Fibroblast of lung (primary cell): ENCODE results near the gene PPIF.

Experiments
- EZH2 ChIP-seq: IDR thresholded peaks from 2 replicates; pipeline ENCODE4 v1.5.1; 2012; ENCODE audit warnings: low read length, control low read depth, mild to moderate bottlenecking; ENCODE audit errors: missing control alignments
- TF ChIP-seq, protein P1 (sequence below), 2 donors: IDR thresholded peaks in 1 of 2; conservative IDR thresholded peaks in 1 of 2; 1 replicate in 1 of 2; 2 replicates in 1 of 2; pipeline ENCODE4 v1.5.1; 2011 to 2012; ENCODE audit warnings: low read length in 2 of 2, control low read depth in 1 of 2, inconsistent platforms in 1 of 2, low read depth in 1 of 2, mild to moderate bottlenecking in 1 of 2

DNA sequence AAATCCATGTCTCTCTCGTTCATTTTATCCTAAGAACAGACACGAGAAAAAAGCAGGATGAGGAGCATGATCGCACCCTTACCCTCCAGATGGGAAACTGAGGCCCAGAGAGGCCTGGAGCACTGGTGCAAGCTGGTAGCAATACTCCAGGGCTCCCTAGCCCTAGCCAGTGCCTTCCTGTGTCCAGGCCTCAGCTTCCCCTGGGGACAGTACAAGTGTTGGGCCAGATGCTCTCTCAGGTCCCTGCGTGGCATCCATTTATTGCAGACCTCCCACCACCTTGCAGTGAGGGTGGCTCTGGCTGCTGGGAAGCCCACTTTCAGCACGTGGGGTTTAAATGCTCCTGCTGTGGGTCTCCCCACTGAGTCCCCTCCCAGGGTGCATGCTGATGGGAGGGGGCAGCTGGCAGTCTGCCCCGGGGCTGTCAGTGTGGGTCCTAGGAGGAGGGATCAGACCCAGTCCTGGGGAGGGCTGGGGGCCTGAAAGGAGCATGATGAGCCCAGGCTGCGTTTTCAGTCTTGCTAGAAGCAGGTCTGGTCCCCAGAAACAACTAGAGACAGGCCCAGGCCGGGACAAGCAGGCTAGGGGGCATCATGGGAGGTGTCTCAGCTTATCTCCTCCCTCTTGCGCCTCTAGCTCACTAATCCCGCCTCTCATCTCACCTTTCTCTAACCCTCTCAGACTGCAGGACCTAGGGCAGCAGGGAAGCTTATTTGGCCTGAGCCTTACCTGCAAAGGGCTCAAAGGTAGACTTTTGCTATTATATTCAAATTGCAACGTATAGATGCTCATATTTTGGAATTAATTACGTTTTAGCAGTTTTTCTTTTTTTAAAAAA is 662 bp upstream of the PPIF start:
- TF ChIP-seq, protein P1, sequence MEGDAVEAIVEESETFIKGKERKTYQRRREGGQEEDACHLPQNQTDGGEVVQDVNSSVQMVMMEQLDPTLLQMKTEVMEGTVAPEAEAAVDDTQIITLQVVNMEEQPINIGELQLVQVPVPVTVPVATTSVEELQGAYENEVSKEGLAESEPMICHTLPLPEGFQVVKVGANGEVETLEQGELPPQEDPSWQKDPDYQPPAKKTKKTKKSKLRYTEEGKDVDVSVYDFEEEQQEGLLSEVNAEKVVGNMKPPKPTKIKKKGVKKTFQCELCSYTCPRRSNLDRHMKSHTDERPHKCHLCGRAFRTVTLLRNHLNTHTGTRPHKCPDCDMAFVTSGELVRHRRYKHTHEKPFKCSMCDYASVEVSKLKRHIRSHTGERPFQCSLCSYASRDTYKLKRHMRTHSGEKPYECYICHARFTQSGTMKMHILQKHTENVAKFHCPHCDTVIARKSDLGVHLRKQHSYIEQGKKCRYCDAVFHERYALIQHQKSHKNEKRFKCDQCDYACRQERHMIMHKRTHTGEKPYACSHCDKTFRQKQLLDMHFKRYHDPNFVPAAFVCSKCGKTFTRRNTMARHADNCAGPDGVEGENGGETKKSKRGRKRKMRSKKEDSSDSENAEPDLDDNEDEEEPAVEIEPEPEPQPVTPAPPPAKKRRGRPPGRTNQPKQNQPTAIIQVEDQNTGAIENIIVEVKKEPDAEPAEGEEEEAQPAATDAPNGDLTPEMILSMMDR (conservative IDR thresholded peaks at IDR 0.05 in 1 of 2, IDR thresholded peaks at IDR 0.05 in 1 of 2; ENCODE audit: low read depth in 1 of 2, low read length in 2 of 2): no peak
- TF ChIP-seq EZH2: no peak
